Right lobe of liver (tissue), 6 donors: Measurements from ENCODE around the gene KCNH2. TPM values are rescaled to one million over a fixed set of nuclear protein-coding genes. Genes with fewer than 3 reads are reported as not detected.
A peak's percentile ranks its signal among the peaks of the same experiment; 100 is the strongest.

ENCODE experiments used
- ATAC-seq, 4 donors: fragments of 200-7000 bp; cut with Tn5 transposase; one replicate each; pipeline ENCODE4 v1.9.1; 2020; ENCODE audit warnings: mild to moderate bottlenecking in 4 of 4, moderate library complexity in 4 of 4
- DNase-seq, 3 donors: peaks; one replicate each; pipeline ENCODE4 v3.0.0-alpha.2; 2020
- H3K27ac ChIP-seq, 3 donors: fragments of 200-600 bp; one replicate each; pipeline ENCODE4 v1.8.0; 2022
- H3K27me3 ChIP-seq, 2 donors: fragments of 200-600 bp; one replicate each; pipeline ENCODE4 v1.8.0; 2022
- H3K36me3 ChIP-seq, 4 donors: fragments of 200-600 bp; sonication (generic) in 1 of 4; one replicate each; pipeline versions ENCODE4 v1.5.1 to v1.8.0; 2017 to 2022; ENCODE audit warnings: control low read depth in 1 of 4
- H3K4me1 ChIP-seq, 4 donors: fragments of 200-600 bp; sonication (generic) in 1 of 4; one replicate each; pipeline versions ENCODE4 v1.5.1 to v1.8.0; 2017 to 2022; ENCODE audit warnings: control low read depth in 1 of 4
- H3K4me3 ChIP-seq, 3 donors: fragments of 200-600 bp; one replicate each; pipeline ENCODE4 v1.8.0; 2022
- H3K9me3 ChIP-seq, 4 donors: fragments of 200-600 bp; sonication (generic) in 1 of 4; one replicate each; pipeline versions ENCODE4 v1.5.1 to v1.8.0; 2017 to 2022; ENCODE audit warnings: control low read depth in 1 of 4
- POLR2A ChIP-seq: fragments of 450-650 bp; IDR thresholded peaks from one replicate; pipeline ENCODE4 v1.6.1; 2017; ENCODE audit warnings: antibody characterized with exemption, mild to moderate bottlenecking
- WGBS: methylation state at CpG from one replicate; pipeline ENCODE4 v1.1.6; 2018; ENCODE audit warnings: low coverage, low lambda C conversion rate; ENCODE audit not compliant: insufficient coverage; ENCODE audit errors: missing lambda C conversion rate; 5-methylcytosine and 5-hydroxymethylcytosine counted together
- intact Hi-C, 2 donors: fragments of 100-400 bp; cut with DNase I; formaldehyde crosslinking; loops; one replicate each; pipeline versions ENCODE4 v1.11.2 to v1.14.1; 2022
- total RNA-seq, 6 experiments: library from RNA; depleted of rRNA in 2 of 6; stranded (reverse); fragments of >200 nt in 2 of 6; fragmentation: NEBNext Ultra II Directional in 3 of 6; extraction: Animal tissue kit (Norgen Biotek cat#: 25700) in 3 of 6; gene quantifications; one replicate each; pipeline versions ENCODE4 v1.1.0 to v1.2.4, GENCODE V29; 2016 to 2023
- TF ChIP-seq, protein P1 (sequence below), 4 donors: fragments of 200-600 bp in 3 of 4; fragments of 450-650 bp in 1 of 4; IDR thresholded peaks; one replicate each; pipeline versions ENCODE4 v1.5.1 to v1.8.0; 2016 to 2022; ENCODE audit warnings: antibody characterized with exemption in 4 of 4, mild to moderate bottlenecking in 2 of 4
- donor health status: DM: no; HTN: yes; CAD: no.
- donor health status: DM: no; HTN: no; CAD: no.
- donor health status: DM: no; HTN: no; CAD: no.
- donor health status: DM: no; HTN: yes; CAD: no.
- donor health status: DM: no; HTN: yes; CAD: no.

Gene KCNH2
- total RNA-seq, 6 experiments from 2014 or later = 0.11 to 0.69 (median 0.18) TPM; not detected in 1

DNA sequence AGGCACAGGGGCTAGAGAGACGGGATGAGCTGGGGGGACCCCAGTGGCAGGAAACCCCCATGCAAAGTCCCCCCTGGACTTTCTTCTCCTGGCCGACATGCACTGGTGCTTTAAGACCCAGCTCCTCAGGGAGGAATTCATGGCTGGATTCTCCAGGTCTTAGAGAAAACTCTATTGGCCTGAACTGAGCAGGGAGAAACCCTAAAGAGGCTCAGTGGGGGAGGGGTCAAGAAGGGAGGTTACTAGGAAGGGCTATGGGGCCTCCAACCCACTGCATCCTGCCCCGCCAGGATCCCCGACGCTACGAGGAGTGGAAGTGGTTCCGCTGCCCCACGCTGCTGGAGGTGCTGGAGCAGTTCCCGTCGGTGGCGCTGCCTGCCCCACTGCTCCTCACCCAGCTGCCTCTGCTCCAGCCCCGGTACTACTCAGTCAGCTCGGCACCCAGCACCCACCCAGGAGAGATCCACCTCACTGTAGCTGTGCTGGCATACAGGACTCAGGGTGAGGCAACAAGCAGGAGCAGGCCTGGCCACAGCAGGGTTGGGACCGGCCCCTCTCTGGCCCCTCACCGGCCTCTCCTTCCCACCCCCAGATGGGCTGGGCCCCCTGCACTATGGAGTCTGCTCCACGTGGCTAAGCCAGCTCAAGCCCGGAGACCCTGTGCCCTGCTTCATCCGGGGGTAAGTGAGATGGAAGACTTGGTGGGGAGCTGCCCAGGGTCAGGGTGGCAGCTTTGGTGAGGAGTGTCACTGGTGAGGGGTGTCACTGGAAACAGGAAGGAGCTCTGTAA lies 32.4 kb upstream of the KCNH2 start:
- no peak overlapping the region for H3K4me3 ChIP-seq
- peaks cover 0 to 10% (median 0%) of the 10 kb centered on the region in 4 donors for H3K4me1 ChIP-seq
- intact Hi-C loops = no loop called here
- TF ChIP-seq, protein P1, sequence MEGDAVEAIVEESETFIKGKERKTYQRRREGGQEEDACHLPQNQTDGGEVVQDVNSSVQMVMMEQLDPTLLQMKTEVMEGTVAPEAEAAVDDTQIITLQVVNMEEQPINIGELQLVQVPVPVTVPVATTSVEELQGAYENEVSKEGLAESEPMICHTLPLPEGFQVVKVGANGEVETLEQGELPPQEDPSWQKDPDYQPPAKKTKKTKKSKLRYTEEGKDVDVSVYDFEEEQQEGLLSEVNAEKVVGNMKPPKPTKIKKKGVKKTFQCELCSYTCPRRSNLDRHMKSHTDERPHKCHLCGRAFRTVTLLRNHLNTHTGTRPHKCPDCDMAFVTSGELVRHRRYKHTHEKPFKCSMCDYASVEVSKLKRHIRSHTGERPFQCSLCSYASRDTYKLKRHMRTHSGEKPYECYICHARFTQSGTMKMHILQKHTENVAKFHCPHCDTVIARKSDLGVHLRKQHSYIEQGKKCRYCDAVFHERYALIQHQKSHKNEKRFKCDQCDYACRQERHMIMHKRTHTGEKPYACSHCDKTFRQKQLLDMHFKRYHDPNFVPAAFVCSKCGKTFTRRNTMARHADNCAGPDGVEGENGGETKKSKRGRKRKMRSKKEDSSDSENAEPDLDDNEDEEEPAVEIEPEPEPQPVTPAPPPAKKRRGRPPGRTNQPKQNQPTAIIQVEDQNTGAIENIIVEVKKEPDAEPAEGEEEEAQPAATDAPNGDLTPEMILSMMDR (IDR thresholded peaks at IDR 0.05) = no peak
- no peak for TF ChIP-seq POLR2A
- no peak overlapping the region for H3K27ac ChIP-seq
- WGBS = 20% methylated on average over 6 of the region's 18 CpGs
- no peaks in the 10 kb centered on the region for H3K36me3 ChIP-seq
- ATAC-seq (peak in 2 of 4 donors; percentile 5 to 8), DNase-seq (no peak)
- no peaks in the 10 kb centered on the region for H3K9me3 ChIP-seq
- H3K27me3 ChIP-seq = peaks cover 0 to 4% of the 10 kb centered on the region in 2 donors

DNA sequence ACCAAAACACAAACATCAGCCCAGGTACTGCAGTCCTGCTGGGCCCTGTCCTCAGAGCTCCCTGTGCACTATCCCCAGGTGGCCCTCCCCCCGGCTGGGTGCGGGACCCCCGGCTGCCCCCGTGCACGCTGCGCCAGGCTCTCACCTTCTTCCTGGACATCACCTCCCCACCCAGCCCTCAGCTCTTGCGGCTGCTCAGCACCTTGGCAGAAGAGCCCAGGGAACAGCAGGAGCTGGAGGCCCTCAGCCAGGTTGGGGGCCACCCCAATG lies 31.9 kb upstream of the KCNH2 start:
- DNase-seq (no peak), ATAC-seq (no peak)
- intact Hi-C loops = no loop called here

DNA sequence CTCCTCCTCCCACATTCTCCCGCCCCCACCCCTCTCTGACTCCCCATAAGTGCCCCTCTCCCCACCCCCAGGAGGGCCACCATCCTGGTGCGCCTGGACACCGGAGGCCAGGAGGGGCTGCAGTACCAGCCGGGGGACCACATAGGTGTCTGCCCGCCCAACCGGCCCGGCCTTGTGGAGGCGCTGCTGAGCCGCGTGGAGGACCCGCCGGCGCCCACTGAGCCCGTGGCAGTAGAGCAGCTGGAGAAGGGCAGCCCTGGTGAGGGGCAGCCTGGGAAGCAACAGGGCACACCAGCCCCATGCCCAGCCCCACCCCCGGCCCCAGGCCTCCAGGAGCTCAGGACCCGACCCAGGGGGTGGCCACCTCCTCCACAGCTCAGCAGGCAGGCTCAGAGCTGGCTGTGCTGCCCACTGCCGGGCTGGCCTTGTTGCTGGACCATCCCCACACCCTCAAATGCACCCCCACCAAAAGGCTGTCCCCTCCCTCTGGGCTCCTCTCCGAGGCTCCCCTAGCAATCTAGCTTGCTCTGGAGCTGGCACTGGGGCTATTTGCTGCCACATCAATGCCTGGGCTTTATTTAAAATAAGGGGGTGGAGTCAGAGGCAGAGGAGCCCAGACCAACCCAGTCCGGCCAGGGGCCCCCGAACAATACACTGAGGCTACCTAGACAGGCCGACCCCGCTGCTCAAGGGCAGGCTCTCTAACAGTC lies 31.4 kb upstream of the KCNH2 start:
- peaks cover 0 to 4% of the 10 kb centered on the region in 2 donors for H3K27me3 ChIP-seq
- DNase-seq = no peak
- no peaks in the 10 kb centered on the region for H3K36me3 ChIP-seq
- no peak for ATAC-seq
- H3K4me1 ChIP-seq = peaks cover 0 to 10% (median 0%) of the 10 kb centered on the region in 4 donors
- TF ChIP-seq POLR2A = no peak
- TF ChIP-seq, protein P1 (IDR thresholded peaks at IDR 0.05) = no peak
- H3K9me3 ChIP-seq = no peaks in the 10 kb centered on the region
- intact Hi-C loops = no loop called here
- no peak overlapping the region for H3K4me3 ChIP-seq
- H3K27ac ChIP-seq = no peak overlapping the region
- 48% methylated on average over 7 of the region's 22 CpGs for WGBS

More for the DNA sequence above, 31.9 kb upstream of the KCNH2 start:
- no CpG with 5 or more reads among the region's 7 CpGs for WGBS
- TF ChIP-seq POLR2A = no peak
- TF ChIP-seq, protein P1 (IDR thresholded peaks at IDR 0.05) = no peak
- H3K4me3 ChIP-seq = no peak overlapping the region
- no peaks in the 10 kb centered on the region for H3K36me3 ChIP-seq
- no peak overlapping the region for H3K27ac ChIP-seq
- H3K4me1 ChIP-seq = peaks cover 0 to 10% (median 0%) of the 10 kb centered on the region in 4 donors
- peaks cover 0 to 4% of the 10 kb centered on the region in 2 donors for H3K27me3 ChIP-seq
- H3K9me3 ChIP-seq = no peaks in the 10 kb centered on the region

DNA sequence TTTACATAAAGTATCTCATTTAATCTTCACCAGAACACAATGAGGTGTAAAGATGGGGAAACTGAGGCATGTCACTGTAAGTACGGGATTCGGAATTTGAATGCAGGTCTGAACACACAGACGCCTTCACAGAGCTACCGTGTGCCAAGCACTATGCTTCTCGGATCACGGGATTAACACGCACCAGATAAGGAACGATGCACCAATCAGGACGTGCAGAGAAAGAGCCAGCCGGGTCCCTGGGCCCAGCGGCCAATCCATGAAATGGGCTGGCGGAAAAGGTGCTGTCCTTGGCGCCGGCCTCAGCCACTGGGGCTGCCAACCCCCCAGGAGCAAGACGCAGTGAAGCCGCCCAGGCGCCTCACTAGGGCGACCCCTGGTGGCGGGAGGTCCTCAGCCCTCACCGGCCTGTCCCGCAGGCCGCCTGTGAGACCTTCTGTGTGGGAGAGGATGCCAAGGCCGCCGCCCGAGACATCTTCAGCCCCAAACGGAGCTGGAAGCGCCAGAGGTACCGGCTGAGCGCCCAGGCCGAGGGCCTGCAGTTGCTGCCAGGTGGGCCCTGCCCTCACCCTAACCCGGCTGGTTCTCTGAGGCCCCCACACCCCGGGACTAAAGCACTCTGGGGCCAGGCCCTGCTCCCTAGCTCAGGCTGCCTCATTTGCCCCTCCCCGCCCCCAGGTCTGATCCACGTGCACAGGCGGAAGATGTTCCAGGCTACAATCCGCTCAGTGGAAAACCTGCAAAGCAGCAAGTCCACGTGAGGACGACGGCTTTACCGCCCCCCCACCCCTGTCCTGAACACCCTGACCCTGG lies 30.6 kb upstream of the KCNH2 start:
- Histone ChIP-seq H3K27me3 (no peaks in the 10 kb centered on the region), H3K36me3 (no peaks in the 10 kb centered on the region), H3K4me1 (peaks cover 0 to 7% (median 0%) of the 10 kb centered on the region in 4 donors), H3K27ac (no peak overlapping the region), H3K9me3 (no peaks in the 10 kb centered on the region), H3K4me3 (peak overlapping the region in 1 of 3 donors; percentile 29)
- intact Hi-C loops = no loop called here
- DNase-seq (peak in 2 of 3 donors; percentile 70 to 71), ATAC-seq (peak; percentile 57 to 74 (median 69))
- WGBS = 46% methylated on average over 5 of the region's 40 CpGs
- TF ChIP-seq, protein P1 (IDR thresholded peaks at IDR 0.05) = peak; percentile 50 to 82 (median 74)
- no peak for TF ChIP-seq POLR2A
